H1 (cell line): ENCODE results near the gene NUDT3. TPM values are rescaled to one million over a fixed set of nuclear protein-coding genes. Genes with fewer than 3 reads are reported as not detected.

ENCODE experiments used
- CTCF ChIA-PET: fragments of 300-600 bp; sonication (Branson Sonifier 250); formaldehyde crosslinking; loops from one replicate; lab custom pipeline; 2021; ENCODE audit not compliant: partially characterized antibody; lab: Charles Lee
- POLR2A ChIA-PET: fragments of 300-600 bp; sonication (Branson Sonifier 250); formaldehyde crosslinking; loops from one replicate; lab custom pipeline; 2021; ENCODE audit warnings: inconsistent platforms; ENCODE audit not compliant: partially characterized antibody; lab: Charles Lee
- DNase-seq, 2 experiments: peaks; one replicate each; pipeline versions ENCODE4 v3.0.0 to v3.0.0-alpha.2; 2010 to 2022; ENCODE audit warnings: low spot score in 2 of 2, low read depth in 1 of 2, mixed read lengths in 1 of 2
- FAIRE-seq: peaks from 2 replicates; lab custom pipeline; 2011; peaks lifted over from hg19 to GRCh38; lab: Jason Lieb, UNC
- H2AFZ ChIP-seq: 2 replicates; pipeline ENCODE4 v1.8.1; 2012; ENCODE audit warnings: low read length, inconsistent platforms
- H2AK5ac ChIP-seq: 2 replicates; pipeline ENCODE4 v1.6.1; 2013; ENCODE audit warnings: low read depth, low read length
- H2BK120ac ChIP-seq: replicated peaks from 2 replicates; pipeline ENCODE3; 2013; ENCODE audit warnings: low read depth, low read length, inconsistent platforms
- H2BK12ac ChIP-seq: 2 replicates; pipeline ENCODE4 v1.6.1; 2013; ENCODE audit warnings: low read depth, low read length
- H2BK15ac ChIP-seq: 2 replicates; pipeline ENCODE4 v1.6.1; 2013; ENCODE audit warnings: low read length
- H2BK20ac ChIP-seq: 2 replicates; pipeline ENCODE4 v1.6.1; 2013; ENCODE audit warnings: low read length
- H2BK5ac ChIP-seq: 2 replicates; pipeline ENCODE4 v1.6.1; 2013; ENCODE audit warnings: low read depth, low read length
- H3K14ac ChIP-seq: 2 replicates; pipeline ENCODE4 v1.6.1; 2013; ENCODE audit warnings: inconsistent platforms; ENCODE audit not compliant: insufficient read length
- H3K18ac ChIP-seq: 2 replicates; pipeline ENCODE4 v1.6.1; 2013; ENCODE audit warnings: low read length; ENCODE audit errors: extremely low read depth
- H3K23ac ChIP-seq: 2 replicates; pipeline ENCODE4 v1.6.1; 2013; ENCODE audit warnings: inconsistent platforms; ENCODE audit not compliant: insufficient read length
- H3K23me2 ChIP-seq: 2 replicates; pipeline ENCODE4 v1.6.1; 2013; ENCODE audit warnings: low read depth, low read length
- H3K27ac ChIP-seq: 2 replicates; pipeline ENCODE4 v1.6.1; 2011; ENCODE audit warnings: low read depth, low read length, inconsistent platforms
- H3K27me3 ChIP-seq, 4 experiments: replicated peaks in 1 of 4; 1 replicate in 1 of 4; 2 replicates in 3 of 4; pipeline versions ENCODE4 v1.6.1 to v1.8.1; 2011 to 2013; ENCODE audit warnings: low read length in 3 of 4, mild to moderate bottlenecking in 3 of 4, inconsistent platforms in 2 of 4, mixed read lengths in 2 of 4, moderate library complexity in 1 of 4; ENCODE audit not compliant: control insufficient read depth in 3 of 4, insufficient read depth in 3 of 4; ENCODE audit errors: extremely low read depth in 1 of 4
- H3K36me3 ChIP-seq, 4 experiments: 2 replicates each; pipeline versions ENCODE4 v1.6.1 to v1.8.1; 2011 to 2013; ENCODE audit warnings: mild to moderate bottlenecking in 4 of 4, low read length in 3 of 4, moderate library complexity in 2 of 4, control low read depth in 1 of 4, inconsistent platforms in 1 of 4; ENCODE audit not compliant: insufficient read depth in 4 of 4, control insufficient read depth in 2 of 4
- H3K4ac ChIP-seq: replicated peaks from 2 replicates; pipeline ENCODE3; 2013; ENCODE audit warnings: low read length, low read depth, mixed read lengths, inconsistent platforms; ENCODE audit not compliant: insufficient read length
- H3K4me1 ChIP-seq, 4 experiments: replicated peaks in 1 of 4; 1 replicate in 1 of 4; 2 replicates in 3 of 4; pipeline versions ENCODE4 v1.6.1 to v1.8.1; 2011 to 2013; ENCODE audit warnings: low read length in 3 of 4, inconsistent platforms in 2 of 4, mixed read lengths in 1 of 4; ENCODE audit not compliant: insufficient read depth in 4 of 4, control insufficient read depth in 3 of 4
- H3K4me2 ChIP-seq, 2 experiments: 2 replicates each; pipeline versions ENCODE4 v1.6.1 to v1.8.1; 2011 to 2013; ENCODE audit warnings: low read depth in 2 of 2, low read length in 2 of 2, control low read depth in 1 of 2, inconsistent platforms in 1 of 2, mild to moderate bottlenecking in 1 of 2; ENCODE audit not compliant: insufficient read depth in 1 of 2
- H3K4me3 ChIP-seq, 4 experiments: fragments of 200-600, 300-600 bp in 1 of 4; sonication (generic), shearing (Covaris generic), sonication (Bioruptor Twin) in 1 of 4; 2 replicates each; pipeline versions ENCODE4 v1.5.1 to v1.8.1; 2011 to 2016; ENCODE audit warnings: low read length in 4 of 4, low read depth in 3 of 4, control low read depth in 2 of 4, inconsistent platforms in 2 of 4, mild to moderate bottlenecking in 2 of 4, mixed read lengths in 1 of 4, moderate library complexity in 1 of 4; ENCODE audit not compliant: insufficient read depth in 2 of 4; ENCODE audit errors: extremely low read depth in 1 of 4
- H3K56ac ChIP-seq: replicated peaks from 2 replicates; pipeline ENCODE3; 2013; ENCODE audit warnings: low read depth, mild to moderate bottlenecking, mixed read lengths, low read length, inconsistent platforms; ENCODE audit not compliant: insufficient read length
- H3K79me1 ChIP-seq: 2 replicates; pipeline ENCODE4 v1.6.1; 2013; ENCODE audit warnings: low read depth, low read length, control low read depth
- H3K79me2 ChIP-seq, 2 experiments: 2 replicates each; pipeline versions ENCODE4 v1.6.1 to v1.8.1; 2012 to 2013; ENCODE audit warnings: low read length in 2 of 2, mild to moderate bottlenecking in 2 of 2, inconsistent platforms in 1 of 2; ENCODE audit not compliant: insufficient read depth in 2 of 2, control insufficient read depth in 1 of 2
- H3K9ac ChIP-seq, 4 experiments: replicated peaks in 1 of 4; 1 replicate in 1 of 4; 2 replicates in 3 of 4; pipeline versions ENCODE4 v1.6.1 to v1.8.1; 2011 to 2013; ENCODE audit warnings: low read depth in 3 of 4, low read length in 3 of 4, control low read depth in 2 of 4, mild to moderate bottlenecking in 2 of 4, moderate library complexity in 2 of 4, inconsistent platforms in 1 of 4; ENCODE audit errors: extremely low read depth in 1 of 4
- H3K9me3 ChIP-seq, 2 experiments: 2 replicates each; pipeline versions ENCODE4 v1.6.1 to v1.8.1; 2012 to 2013; ENCODE audit warnings: mild to moderate bottlenecking in 2 of 2, moderate library complexity in 2 of 2, control low read depth in 1 of 2, inconsistent platforms in 1 of 2, low read depth in 1 of 2, low read length in 1 of 2, mixed read lengths in 1 of 2; ENCODE audit not compliant: insufficient read depth in 2 of 2
- H4K20me1 ChIP-seq, 2 experiments: replicated peaks in 1 of 2; 2 replicates each; pipeline versions ENCODE3 to v1.8.1; 2011 to 2013; ENCODE audit warnings: inconsistent platforms in 2 of 2, low read length in 2 of 2, mild to moderate bottlenecking in 1 of 2; ENCODE audit not compliant: insufficient read depth in 2 of 2, control insufficient read depth in 1 of 2
- H4K5ac ChIP-seq: 2 replicates; pipeline ENCODE4 v1.6.1; 2013; ENCODE audit warnings: low read length, low read depth, mixed read lengths, inconsistent platforms; ENCODE audit not compliant: insufficient read length
- H4K8ac ChIP-seq: 2 replicates; pipeline ENCODE4 v1.8.0; 2013; ENCODE audit warnings: mild to moderate bottlenecking, moderate library complexity, low read length, inconsistent platforms; ENCODE audit not compliant: insufficient read depth; ENCODE audit errors: extremely low read depth
- H4K91ac ChIP-seq: replicated peaks from 2 replicates; pipeline ENCODE3; 2013; ENCODE audit warnings: low read length, mixed read lengths, inconsistent platforms; ENCODE audit not compliant: insufficient read length
- BCL11A ChIP-seq, 2 experiments: IDR thresholded peaks; one replicate each; pipeline ENCODE4 v1.6.1; 2011; ENCODE audit warnings: low read depth in 2 of 2, low read length in 2 of 2, mild to moderate bottlenecking in 2 of 2
- POLR2AphosphoS5 ChIP-seq: IDR thresholded peaks from 2 replicates; pipeline ENCODE4 v1.6.1; 2011; ENCODE audit warnings: low read depth, low read length
- WGBS, 2 experiments: shearing (Covaris generic) in 1 of 2; methylation state at CpG; one replicate each; pipeline versions ENCODE4 v1.1.6 to v1.1.7; 2013 to 2015; ENCODE audit warnings: low lambda C conversion rate in 2 of 2, mixed read lengths in 2 of 2, inconsistent platforms in 1 of 2, low coverage in 1 of 2, missing lambda C conversion rate in 1 of 2; ENCODE audit not compliant: insufficient replicate concordance in 2 of 2, insufficient coverage in 1 of 2, insufficient read length in 1 of 2; ENCODE audit errors: extremely low coverage in 1 of 2, missing lambda C conversion rate in 1 of 2; 5-methylcytosine and 5-hydroxymethylcytosine counted together
- polyA plus RNA-seq, 7 experiments: library from polyadenylated mRNA; depleted of rRNA in 3 of 7; stranded (reverse) in 5 of 7; unstranded in 2 of 7; fragments of >200 nt in 5 of 7; fragments of 200-250 nt in 2 of 7; gene quantifications; 1 replicate in 5 of 7; 2 replicates in 1 of 7; 4 replicates in 1 of 7; pipeline versions ENCODE4 v1.2.1 to v1.2.3, GENCODE V29; 2011 to 2013; ENCODE audit warnings: missing spikeins in 2 of 7, mixed read lengths in 2 of 7
- total RNA-seq: library from RNA; stranded (reverse); fragmentation: NEBNext Ultra II Directional; extraction: Animal tissue kit (Norgen Biotek cat#: 25700); gene quantifications from 2 replicates; pipeline ENCODE4 v1.2.1, GENCODE V29; 2021

The NUDT3 gene
- total and polyA plus RNA-seq, 2 of the 8 experiments (the other 6 are each of a cell fraction or from before 2014, with no cell fraction given) = 14.1 to 36.9 TPM

DNA sequence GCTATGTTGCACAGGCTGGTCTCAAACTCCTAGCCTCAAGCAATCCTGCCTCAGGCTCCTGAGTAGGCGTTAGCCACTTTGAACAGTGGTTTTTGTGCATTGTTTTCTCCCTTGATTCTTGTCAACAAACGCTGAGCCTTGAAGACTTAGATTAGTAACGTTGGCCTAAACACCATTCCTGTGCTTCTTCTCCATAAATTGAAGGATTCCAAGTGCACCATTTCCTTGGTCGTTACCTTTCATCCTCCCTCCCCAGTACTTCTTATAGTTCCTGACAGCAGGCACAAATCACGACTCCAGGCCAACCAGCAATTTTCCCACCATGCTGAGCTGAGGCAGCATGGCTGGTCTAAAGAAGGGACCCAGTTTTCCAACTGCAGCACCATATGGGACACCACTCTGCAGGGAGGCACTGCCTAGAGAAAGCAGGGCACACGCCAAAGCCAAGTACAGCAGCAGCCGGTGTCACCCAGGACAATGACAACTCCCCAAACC, 24.5 kb upstream of the NUDT3 start:
- Histone ChIP-seq H2BK15ac (no peak overlapping the region), H3K14ac (no peak overlapping the region), H2AFZ (no peak overlapping the region), H4K5ac (no peak overlapping the region), H3K27me3 (no peaks in the 10 kb centered on the region), H3K9me3 (no peaks in the 10 kb centered on the region), H4K20me1 (peaks cover 5 to 24% of the 10 kb centered on the region in 2 experiments), H3K4ac (no peak overlapping the region), H3K4me2 (no peak overlapping the region), H2BK5ac (no peak overlapping the region), H3K4me1 (peaks cover 0 to 3% (median 0%) of the 10 kb centered on the region in 4 experiments; a peak in 1 of 7 replicates), H4K8ac (no peak overlapping the region), H3K36me3 (peaks cover 33 to 67% (median 50%) of the 10 kb centered on the region in 4 experiments), H3K4me3 (no peak overlapping the region), H3K23ac (no peak overlapping the region), H2BK120ac (no peak overlapping the region), H3K79me1 (no peaks in the 10 kb centered on the region; the same call in 1 of the 2 replicates), H2AK5ac (no peak overlapping the region), H2BK20ac (no peak overlapping the region), H2BK12ac (no peak overlapping the region), H3K27ac (no peak overlapping the region), H3K23me2 (no peaks in the 10 kb centered on the region), H3K18ac (no peak overlapping the region), H3K56ac (no peak overlapping the region), H3K79me2 (peaks cover 0 to 7% of the 10 kb centered on the region in 2 experiments; a peak in 2 of 4 replicates), H4K91ac (no peak overlapping the region), H3K9ac (no peak overlapping the region)
- DNase-seq = no peak
- TF ChIP-seq POLR2AphosphoS5 (peak; percentile 69), BCL11A (IDR thresholded peaks at IDR 0.05; ENCODE audit: low read depth in 2 of 2, low read length in 2 of 2) (no peak)
- 91% methylated on average over 7 of the region's 7 CpGs; no CpG with 5 or more reads in 1 of the 2 experiments for WGBS, 2 experiments
- ChIA-PET CTCF (interaction anchor here (1.1 to 3.6 kb wide), 6 partner anchors 11 to 193 kb away, joined by 3 to 31 read pairs (median 3); partner anchors contain the start of gene SMIM29), POLR2A (interaction anchor here (0.6 to 12.2 kb wide), 24 partner anchors 7 to 721 kb away, joined by 3 to 256 read pairs (median 3); partner anchors contain the start of genes HMGA1, NUDT3, RPS10 and SMIM29)
- no peak for FAIRE-seq
